ENCODE measurements around the gene CTSK. TPM values are rescaled to one million over a fixed set of nuclear protein-coding genes. Genes with fewer than 3 reads are reported as not detected.
"Not testable (repeated sequence)": the region's sequence is repeated elsewhere in the genome, so short reads cannot be mapped to it uniquely, and the experiment has no call there.

The CTSK gene
- total RNA-seq, 1 experiment from 2014 or later = 3.5 TPM

DNA sequence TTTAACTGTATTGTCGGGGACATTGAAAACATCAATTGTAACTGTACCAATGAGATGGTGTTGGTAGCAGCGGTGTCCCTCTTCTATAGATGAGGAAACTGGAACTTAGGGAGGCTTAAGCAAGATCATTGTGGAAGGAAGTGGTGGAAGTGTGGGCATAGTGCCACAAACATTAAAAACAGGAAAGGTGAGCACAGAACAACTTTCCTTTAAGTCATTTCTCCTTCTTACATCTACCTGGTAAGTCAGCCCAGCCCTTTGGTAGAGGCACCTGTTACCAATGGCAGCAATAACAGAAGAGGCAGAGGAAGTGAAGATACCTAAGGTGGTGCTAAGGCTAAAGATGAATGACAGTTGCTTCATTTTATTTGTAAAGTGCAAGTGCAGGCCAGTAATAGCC lies 30.5 kb downstream of the CTSK start:
- Histone ChIP-seq H3K9me3 (ENCODE audit: control insufficient read depth in 1 of 2, insufficient read depth in 1 of 2, low read depth in 1 of 2, low read length in 2 of 2) (no peaks in the 10 kb centered on the region), H3K4me1 (ENCODE audit: control insufficient read depth in 1 of 2, insufficient read depth in 2 of 2, low read length in 2 of 2) (no peaks in the 10 kb centered on the region), H4K20me1 (ENCODE audit: insufficient read depth) (no peaks in the 10 kb centered on the region), H3K27ac (ENCODE audit: low read depth, low read length) (no peak overlapping the region), H3K9me2 (ENCODE audit: insufficient read depth) (no peaks in the 10 kb centered on the region), H3K36me3 (ENCODE audit: control insufficient read depth in 1 of 2, insufficient read depth in 2 of 2, low read length in 2 of 2) (no peaks in the 10 kb centered on the region), H3K79me2 (ENCODE audit: insufficient read depth, low read length) (no peaks in the 10 kb centered on the region), H3K27me3 (ENCODE audit: insufficient read depth, low read length) (no peaks in the 10 kb centered on the region), H2AFZ (ENCODE audit: low read depth, low read length, poor library complexity, severe bottlenecking) (no peak overlapping the region), H3K4me2 (ENCODE audit: low read length) (no peak overlapping the region), H3K9ac (ENCODE audit: low read length) (no peak overlapping the region), H3K4me3 (replicated peaks in 1 of 2; ENCODE audit: low read depth in 1 of 2, low read length in 2 of 2) (no peak overlapping the region)
- ATAC-seq = no peak
- BruUV-seq (replicated peaks) = no TSS peak
- ChIA-PET RAD21 (ENCODE audit: low non-redundant PET in 1 of 2, low total read pairs in 2 of 2, uncharacterized antibody in 2 of 2, unreplicated experiment in 2 of 2) (no interaction called here), POLR2A (no interaction called here), CTCF (no interaction called here)
- no peak for TF ChIP-seq CBX3 (IDR thresholded peaks at IDR 0.05; ENCODE audit: low read depth)
- TF ChIP-seq, protein P1, sequence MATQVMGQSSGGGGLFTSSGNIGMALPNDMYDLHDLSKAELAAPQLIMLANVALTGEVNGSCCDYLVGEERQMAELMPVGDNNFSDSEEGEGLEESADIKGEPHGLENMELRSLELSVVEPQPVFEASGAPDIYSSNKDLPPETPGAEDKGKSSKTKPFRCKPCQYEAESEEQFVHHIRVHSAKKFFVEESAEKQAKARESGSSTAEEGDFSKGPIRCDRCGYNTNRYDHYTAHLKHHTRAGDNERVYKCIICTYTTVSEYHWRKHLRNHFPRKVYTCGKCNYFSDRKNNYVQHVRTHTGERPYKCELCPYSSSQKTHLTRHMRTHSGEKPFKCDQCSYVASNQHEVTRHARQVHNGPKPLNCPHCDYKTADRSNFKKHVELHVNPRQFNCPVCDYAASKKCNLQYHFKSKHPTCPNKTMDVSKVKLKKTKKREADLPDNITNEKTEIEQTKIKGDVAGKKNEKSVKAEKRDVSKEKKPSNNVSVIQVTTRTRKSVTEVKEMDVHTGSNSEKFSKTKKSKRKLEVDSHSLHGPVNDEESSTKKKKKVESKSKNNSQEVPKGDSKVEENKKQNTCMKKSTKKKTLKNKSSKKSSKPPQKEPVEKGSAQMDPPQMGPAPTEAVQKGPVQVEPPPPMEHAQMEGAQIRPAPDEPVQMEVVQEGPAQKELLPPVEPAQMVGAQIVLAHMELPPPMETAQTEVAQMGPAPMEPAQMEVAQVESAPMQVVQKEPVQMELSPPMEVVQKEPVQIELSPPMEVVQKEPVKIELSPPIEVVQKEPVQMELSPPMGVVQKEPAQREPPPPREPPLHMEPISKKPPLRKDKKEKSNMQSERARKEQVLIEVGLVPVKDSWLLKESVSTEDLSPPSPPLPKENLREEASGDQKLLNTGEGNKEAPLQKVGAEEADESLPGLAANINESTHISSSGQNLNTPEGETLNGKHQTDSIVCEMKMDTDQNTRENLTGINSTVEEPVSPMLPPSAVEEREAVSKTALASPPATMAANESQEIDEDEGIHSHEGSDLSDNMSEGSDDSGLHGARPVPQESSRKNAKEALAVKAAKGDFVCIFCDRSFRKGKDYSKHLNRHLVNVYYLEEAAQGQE (IDR thresholded peaks at IDR 0.05; ENCODE audit: low read depth) = no peak
- TF ChIP-seq POLR2A (IDR thresholded peaks at IDR 0.05; ENCODE audit: borderline replicate concordance, extremely low read depth, insufficient read depth, insufficient read length) = no peak
- TF ChIP-seq, protein P2, sequence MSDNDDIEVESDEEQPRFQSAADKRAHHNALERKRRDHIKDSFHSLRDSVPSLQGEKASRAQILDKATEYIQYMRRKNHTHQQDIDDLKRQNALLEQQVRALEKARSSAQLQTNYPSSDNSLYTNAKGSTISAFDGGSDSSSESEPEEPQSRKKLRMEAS (IDR thresholded peaks at IDR 0.05) = no peak
- TF ChIP-seq, protein P3, sequence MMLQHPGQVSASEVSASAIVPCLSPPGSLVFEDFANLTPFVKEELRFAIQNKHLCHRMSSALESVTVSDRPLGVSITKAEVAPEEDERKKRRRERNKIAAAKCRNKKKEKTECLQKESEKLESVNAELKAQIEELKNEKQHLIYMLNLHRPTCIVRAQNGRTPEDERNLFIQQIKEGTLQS (IDR thresholded peaks at IDR 0.05) = no peak
- TF ChIP-seq FOSL1 (IDR thresholded peaks at IDR 0.05; ENCODE audit: low read depth) = no peak
- no peak for TF ChIP-seq TCF7L2 (IDR thresholded peaks at IDR 0.05; ENCODE audit: borderline replicate concordance, extremely low read depth, insufficient read depth, insufficient read length)
- no peak for TF ChIP-seq SRF (IDR thresholded peaks at IDR 0.05; ENCODE audit: low read depth)
- TF ChIP-seq, protein P4, sequence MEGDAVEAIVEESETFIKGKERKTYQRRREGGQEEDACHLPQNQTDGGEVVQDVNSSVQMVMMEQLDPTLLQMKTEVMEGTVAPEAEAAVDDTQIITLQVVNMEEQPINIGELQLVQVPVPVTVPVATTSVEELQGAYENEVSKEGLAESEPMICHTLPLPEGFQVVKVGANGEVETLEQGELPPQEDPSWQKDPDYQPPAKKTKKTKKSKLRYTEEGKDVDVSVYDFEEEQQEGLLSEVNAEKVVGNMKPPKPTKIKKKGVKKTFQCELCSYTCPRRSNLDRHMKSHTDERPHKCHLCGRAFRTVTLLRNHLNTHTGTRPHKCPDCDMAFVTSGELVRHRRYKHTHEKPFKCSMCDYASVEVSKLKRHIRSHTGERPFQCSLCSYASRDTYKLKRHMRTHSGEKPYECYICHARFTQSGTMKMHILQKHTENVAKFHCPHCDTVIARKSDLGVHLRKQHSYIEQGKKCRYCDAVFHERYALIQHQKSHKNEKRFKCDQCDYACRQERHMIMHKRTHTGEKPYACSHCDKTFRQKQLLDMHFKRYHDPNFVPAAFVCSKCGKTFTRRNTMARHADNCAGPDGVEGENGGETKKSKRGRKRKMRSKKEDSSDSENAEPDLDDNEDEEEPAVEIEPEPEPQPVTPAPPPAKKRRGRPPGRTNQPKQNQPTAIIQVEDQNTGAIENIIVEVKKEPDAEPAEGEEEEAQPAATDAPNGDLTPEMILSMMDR (IDR thresholded peaks at IDR 0.05 in 2 of 3, conservative IDR thresholded peaks at IDR 0.05 in 1 of 3; ENCODE audit: borderline replicate concordance in 1 of 3, insufficient read depth in 1 of 3, low read depth in 2 of 3, low read length in 2 of 3) = no peak
- no peak for TF ChIP-seq EGR1 (IDR thresholded peaks at IDR 0.05; ENCODE audit: low read depth)
- intact Hi-C loops (cut with micrococcal nuclease) = no loop called here
- DNase-seq (ENCODE audit: low read depth, low spot score) = no peak

DNA sequence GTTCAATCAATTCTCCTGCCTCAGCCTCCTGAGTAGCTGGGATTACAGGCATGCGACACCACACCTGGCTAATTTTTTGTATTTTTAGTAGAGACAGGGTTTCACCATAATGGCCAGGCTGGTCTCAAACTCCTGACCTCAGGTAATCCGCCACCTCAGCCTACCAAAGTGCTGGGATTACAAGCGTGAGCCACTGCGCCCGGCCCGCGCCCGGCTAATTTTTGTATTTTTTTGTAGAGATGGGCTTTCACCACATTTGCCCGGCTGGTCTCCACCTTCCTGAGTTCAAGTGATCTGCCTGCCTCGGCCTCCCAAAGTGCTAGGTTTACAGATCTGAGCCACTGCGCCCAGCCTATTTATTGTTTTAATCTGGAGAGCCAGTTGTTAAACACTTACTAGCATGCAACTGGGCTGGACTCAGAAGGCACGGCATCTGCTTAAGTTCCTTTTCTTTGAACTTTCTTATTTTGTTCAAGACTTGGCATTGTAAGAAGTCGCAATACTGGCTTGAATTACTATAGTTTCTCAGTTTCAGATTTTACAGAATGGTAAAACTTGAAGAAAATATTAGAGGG lies 32.0 kb downstream of the CTSK start:
- H3K4me2 ChIP-seq (ENCODE audit: low read length); H3K9me3 ChIP-seq (ENCODE audit: control insufficient read depth in 1 of 2, insufficient read depth in 1 of 2, low read depth in 1 of 2, low read length in 2 of 2); RAD21 ChIA-PET (ENCODE audit: low non-redundant PET in 1 of 2, low total read pairs in 2 of 2, uncharacterized antibody in 2 of 2, unreplicated experiment in 2 of 2); H3K4me3 ChIP-seq (replicated peaks in 1 of 2; ENCODE audit: low read depth in 1 of 2, low read length in 2 of 2); intact Hi-C loops (cut with micrococcal nuclease); BruUV-seq (replicated peaks); H3K27ac ChIP-seq (ENCODE audit: low read depth, low read length); ATAC-seq; H3K9ac ChIP-seq (ENCODE audit: low read length); H3K79me2 ChIP-seq (ENCODE audit: insufficient read depth, low read length); H4K20me1 ChIP-seq (ENCODE audit: insufficient read depth); H3K4me1 ChIP-seq (ENCODE audit: control insufficient read depth in 1 of 2, insufficient read depth in 2 of 2, low read length in 2 of 2); POLR2A ChIA-PET; H3K9me2 ChIP-seq (ENCODE audit: insufficient read depth); H3K27me3 ChIP-seq (ENCODE audit: insufficient read depth, low read length); H3K36me3 ChIP-seq (ENCODE audit: control insufficient read depth in 1 of 2, insufficient read depth in 2 of 2, low read length in 2 of 2); DNase-seq (ENCODE audit: low read depth, low spot score); H2AFZ ChIP-seq (ENCODE audit: low read depth, low read length, poor library complexity, severe bottlenecking): not testable (repeated sequence)
- CTCF ChIA-PET = interaction anchor here (0.6 kb wide), 1 partner anchor 83 kb away, joined by 3 read pairs; no protein-coding TSS in a partner anchor
